A549 (cell line): ENCODE data around the gene ELOVL2. TPM values are rescaled to one million over a fixed set of nuclear protein-coding genes. Genes with fewer than 3 reads are reported as not detected.
A peak's percentile ranks its signal among the peaks of the same experiment; 100 is the strongest.

ENCODE experiments used
- ATAC-seq, 2 experiments: fragments of 200-7000 bp in 1 of 2; fragments of >200 bp in 1 of 2; cut with Nextera tagmentation in 1 of 2; cut with Tn5 transposase in 1 of 2; 3 replicates each; pipeline versions ENCODE4 v1.8.0 to v1.9.1; 2018 to 2020; ENCODE audit warnings: mild to moderate bottlenecking in 1 of 2, moderate library complexity in 1 of 2
- CTCF ChIA-PET: fragments of 300-600 bp; sonication (Branson Sonifier 250); formaldehyde crosslinking; extraction: SDS; loops from one replicate; lab custom pipeline; 2021; ENCODE audit warnings: antibody characterized with exemption, inconsistent platforms; lab: Yijun Ruan, JAX
- POLR2A ChIA-PET: fragments of 350-600 bp; formaldehyde crosslinking; extraction: SDS; loops from one replicate; lab custom pipeline; 2021; ENCODE audit warnings: antibody characterized with exemption, inconsistent platforms; lab: Yijun Ruan, JAX
- DNase-seq, 2 experiments: peaks; one replicate each; pipeline versions ENCODE4 v3.0.0 to v3.0.0-alpha.2; 2011 to 2016; ENCODE audit warnings: low read depth in 1 of 2, low spot score in 1 of 2
- FAIRE-seq: peaks from 2 replicates; lab custom pipeline; 2011; peaks lifted over from hg19 to GRCh38; lab: Jason Lieb, UNC
- H3K27ac ChIP-seq, 2 experiments: fragments of >200 bp; sonication (Bioruptor Twin); formaldehyde crosslinking; 3 replicates each; pipeline ENCODE4 v1.5.1; 2016 to 2017
- H3K4me1 ChIP-seq: fragments of >200 bp; sonication (Bioruptor Twin); formaldehyde crosslinking; 3 replicates; pipeline ENCODE4 v1.6.1; 2016
- H3K4me2 ChIP-seq: fragments of >200 bp; sonication (Bioruptor Twin); formaldehyde crosslinking; 3 replicates; pipeline ENCODE4 v1.6.1; 2016
- H3K4me3 ChIP-seq: fragments of >200 bp; sonication (Bioruptor Twin); formaldehyde crosslinking; 3 replicates; pipeline ENCODE4 v1.5.1; 2016
- H3K9me3 ChIP-seq: fragments of >200 bp; sonication (Bioruptor Twin); formaldehyde crosslinking; 3 replicates; pipeline ENCODE4 v1.6.1; 2016
- CBX2 ChIP-seq: fragments of 200-600 bp; sonication (generic); IDR thresholded peaks from 2 replicates; pipeline ENCODE4 v1.6.1; 2016; ENCODE audit warnings: low read depth, mild to moderate bottlenecking, borderline replicate concordance
- FOXS1 ChIP-seq: fragments of 250-450 bp; sonication (Bioruptor Pico); IDR thresholded peaks from 2 replicates; pipeline ENCODE4 v1.5.0; 2020; ENCODE audit warnings: mild to moderate bottlenecking, moderate library complexity
- HOXA7 ChIP-seq: fragments of 250-450 bp; sonication (Bioruptor Pico); IDR thresholded peaks from 2 replicates; pipeline ENCODE4 v1.5.0; 2020; ENCODE audit warnings: mild to moderate bottlenecking, moderate library complexity
- HOXB13 ChIP-seq: fragments of 250-450 bp; sonication (Bioruptor Pico); IDR thresholded peaks from 2 replicates; pipeline ENCODE4 v1.5.0; 2020; ENCODE audit warnings: low read depth, mild to moderate bottlenecking, moderate library complexity
- HOXB5 ChIP-seq: fragments of 250-450 bp; sonication (Bioruptor Pico); IDR thresholded peaks from 2 replicates; pipeline ENCODE4 v1.5.0; 2020; ENCODE audit warnings: mild to moderate bottlenecking, moderate library complexity
- JUN ChIP-seq, 2 experiments: fragments of >200 bp; sonication (Bioruptor Twin); formaldehyde crosslinking; IDR thresholded peaks; 2 replicates in 1 of 2; 3 replicates in 1 of 2; pipeline ENCODE4 v1.6.1; 2016 to 2017
- MAZ ChIP-seq: fragments of 150-350 bp; IDR thresholded peaks from 2 replicates; pipeline ENCODE4 v1.6.1; 2014; ENCODE audit warnings: antibody characterized with exemption, low read depth, low read length, borderline replicate concordance
- NFE2L2 ChIP-seq: fragments of 150-350 bp; conservative IDR thresholded peaks from 2 replicates; pipeline ENCODE4 v1.6.1; 2014; ENCODE audit warnings: low read length
- PHF8 ChIP-seq: fragments of 200-600 bp; sonication (generic); IDR thresholded peaks from 2 replicates; pipeline ENCODE4 v1.6.1; 2016; ENCODE audit warnings: low read depth, mild to moderate bottlenecking, antibody characterized with exemption, moderate library complexity, borderline replicate concordance
- RAD21 ChIP-seq, 2 experiments: fragments of >200 bp in 1 of 2; sonication (Bioruptor Twin) in 1 of 2; formaldehyde crosslinking in 1 of 2; IDR thresholded peaks in 1 of 2; conservative IDR thresholded peaks in 1 of 2; 2 replicates in 1 of 2; 3 replicates in 1 of 2; pipeline ENCODE4 v1.6.1; 2012 to 2018; ENCODE audit warnings: inconsistent platforms in 1 of 2
- RNF2 ChIP-seq: fragments of 200-600 bp; sonication (generic); IDR thresholded peaks from 2 replicates; pipeline ENCODE4 v1.6.1; 2016; ENCODE audit warnings: low read depth, mild to moderate bottlenecking, antibody characterized with exemption, moderate library complexity, borderline replicate concordance
- TFCP2L1 ChIP-seq: fragments of 250-450 bp; sonication (Bioruptor Pico); IDR thresholded peaks from 2 replicates; pipeline ENCODE4 v1.5.0; 2021; ENCODE audit warnings: mild to moderate bottlenecking
- ZFP36 ChIP-seq: fragments of 450-650 bp; IDR thresholded peaks from 2 replicates; pipeline ENCODE4 v1.6.1; 2014; ENCODE audit warnings: borderline replicate concordance; ENCODE audit not compliant: partially characterized antibody
- WGBS: methylation state at CpG from one replicate; pipeline ENCODE4 v1.1.6; 2017; ENCODE audit errors: missing lambda C conversion rate; 5-methylcytosine and 5-hydroxymethylcytosine counted together
- polyA plus RNA-seq, 4 experiments: library from polyadenylated mRNA; depleted of rRNA in 3 of 4; stranded (reverse); fragments of >200 nt; fragmentation: RNase III in 1 of 4; extraction: RNeasy Plus Mini Kit Qiagen cat#74134 plus additional on column Dnase treatment in 1 of 4; gene quantifications; 2 replicates in 3 of 4; 3 replicates in 1 of 4; pipeline ENCODE4 v1.2.3, GENCODE V29; 2011 to 2017
- TF ChIP-seq, protein P1 (sequence below): fragments of 250-450 bp; sonication (Bioruptor Pico); IDR thresholded peaks from 2 replicates; pipeline ENCODE4 v1.5.0; 2021; ENCODE audit warnings: mild to moderate bottlenecking, moderate library complexity, borderline replicate concordance
- TF ChIP-seq, protein P2 (sequence below): fragments of >200 bp; sonication (Bioruptor Twin); formaldehyde crosslinking; IDR thresholded peaks from 3 replicates; pipeline ENCODE4 v1.5.1; 2016
- TF ChIP-seq, protein P3 (sequence below): fragments of 200-600 bp; sonication (generic); IDR thresholded peaks from 2 replicates; pipeline ENCODE4 v1.6.1; 2016; ENCODE audit warnings: antibody characterized with exemption, mild to moderate bottlenecking, moderate library complexity

ELOVL2 gene
- polyA plus RNA-seq, 2 of the 4 experiments (the other 2 are of a cell fraction), result 12.4 to 15.5 TPM

DNA sequence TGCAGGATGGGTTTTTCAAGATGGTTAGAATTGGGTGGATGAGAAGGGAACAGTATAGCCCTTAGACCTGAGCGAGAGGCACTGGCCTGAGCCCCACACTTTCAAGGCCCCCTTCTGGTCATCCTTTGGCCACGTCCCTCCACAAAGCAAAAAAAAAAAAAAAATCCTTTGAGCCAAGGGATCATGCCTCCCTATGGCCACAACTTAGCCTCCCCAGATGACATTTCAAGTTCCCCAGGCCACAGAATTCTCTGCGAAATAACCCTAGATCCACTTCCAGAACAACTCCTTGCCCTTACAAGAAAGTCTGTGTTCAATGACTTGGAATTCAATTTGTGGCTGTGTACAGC lies 30.4 kb downstream of the ELOVL2 start:
- WGBS, result 82% methylated on average over 3 of the region's 3 CpGs
- CTCF ChIA-PET, result no interaction called here
- Histone ChIP-seq H3K4me2 (0 out of 3 replicates have a peak overlapping the region, but pooled peaks have one; percentile 54), H3K9me3 (no peaks in the 10 kb centered on the region), H3K4me3 (no peak overlapping the region), H3K27ac (no peak overlapping the region; a peak in 1 of 6 replicates), H3K4me1 (peaks cover 45% of the 10 kb centered on the region)
- POLR2A ChIA-PET, result no interaction called here
- TF ChIP-seq MAZ, result no peak
- no peak for TF ChIP-seq HOXA7 (CRISPR knock-in tag)
- TF ChIP-seq ZFP36, result no peak
- no peak for FAIRE-seq
- DNase-seq, result no peak
- peak in 1 of 2 experiments; percentile 28; a peak in 3 of 6 replicates for ATAC-seq

DNA sequence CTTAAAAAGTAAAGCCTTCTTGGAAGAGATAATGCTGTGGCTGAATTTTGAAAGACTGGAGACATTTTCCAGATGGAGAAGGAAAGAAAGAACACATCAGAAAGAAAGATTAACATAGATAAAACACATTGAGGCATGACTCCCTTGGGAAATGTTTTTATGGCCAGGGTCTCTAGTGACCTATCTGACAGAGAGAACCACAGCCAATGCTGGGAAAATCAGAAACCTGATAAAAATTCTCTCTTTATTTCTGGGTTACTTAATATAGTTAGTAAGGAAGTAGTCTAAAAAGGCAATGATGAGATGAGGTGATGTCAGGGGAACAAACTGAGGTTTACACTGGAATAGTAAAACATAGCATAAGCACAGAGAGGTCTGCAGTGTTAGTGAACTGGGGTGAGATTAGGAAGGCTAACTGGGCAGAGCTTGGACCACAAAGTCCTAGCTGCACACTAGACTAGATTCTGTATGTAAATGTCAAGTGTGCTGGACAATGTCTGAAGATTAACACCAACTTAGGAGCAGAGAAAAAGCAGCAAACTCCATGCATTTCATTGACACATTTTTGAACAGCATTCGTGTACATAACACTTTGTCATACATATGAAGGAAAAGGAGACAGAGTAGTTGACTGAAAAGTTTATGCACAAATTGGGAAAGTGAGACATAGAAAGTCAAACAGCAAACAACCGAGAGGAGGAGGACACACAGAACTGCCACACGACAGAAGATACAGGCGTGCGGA lies 31.0 kb downstream of the ELOVL2 start:
- peak overlapping the region; percentile 4 to 29; a peak in 3 of 6 replicates for H3K27ac ChIP-seq
- 87% methylated on average over 5 of the region's 5 CpGs for WGBS
- TF ChIP-seq TFCP2L1 (CRISPR knock-in tag) (no peak), RAD21 (conservative IDR thresholded peaks at IDR 0.05 in 1 of 2, IDR thresholded peaks at IDR 0.05 in 1 of 2) (no peak), JUN (IDR thresholded peaks at IDR 0.05) (no peak), HOXB13 (CRISPR knock-in tag) (no peak), HOXA7 (CRISPR knock-in tag) (no peak), HOXB5 (CRISPR knock-in tag) (no peak), PHF8 (no peak), FOXS1 (CRISPR knock-in tag) (no peak), RNF2 (no peak), NFE2L2 (no peak), CBX2 (no peak), MAZ (no peak)
- TF ChIP-seq, protein P1, sequence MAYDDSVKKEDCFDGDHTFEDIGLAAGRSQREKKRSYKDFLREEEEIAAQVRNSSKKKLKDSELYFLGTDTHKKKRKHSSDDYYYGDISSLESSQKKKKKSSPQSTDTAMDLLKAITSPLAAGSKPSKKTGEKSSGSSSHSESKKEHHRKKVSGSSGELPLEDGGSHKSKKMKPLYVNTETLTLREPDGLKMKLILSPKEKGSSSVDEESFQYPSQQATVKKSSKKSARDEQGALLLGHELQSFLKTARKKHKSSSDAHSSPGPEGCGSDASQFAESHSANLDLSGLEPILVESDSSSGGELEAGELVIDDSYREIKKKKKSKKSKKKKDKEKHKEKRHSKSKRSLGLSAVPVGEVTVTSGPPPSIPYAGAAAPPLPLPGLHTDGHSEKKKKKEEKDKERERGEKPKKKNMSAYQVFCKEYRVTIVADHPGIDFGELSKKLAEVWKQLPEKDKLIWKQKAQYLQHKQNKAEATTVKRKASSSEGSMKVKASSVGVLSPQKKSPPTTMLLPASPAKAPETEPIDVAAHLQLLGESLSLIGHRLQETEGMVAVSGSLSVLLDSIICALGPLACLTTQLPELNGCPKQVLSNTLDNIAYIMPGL (CRISPR knock-in tag), result no peak
- TF ChIP-seq, protein P2, sequence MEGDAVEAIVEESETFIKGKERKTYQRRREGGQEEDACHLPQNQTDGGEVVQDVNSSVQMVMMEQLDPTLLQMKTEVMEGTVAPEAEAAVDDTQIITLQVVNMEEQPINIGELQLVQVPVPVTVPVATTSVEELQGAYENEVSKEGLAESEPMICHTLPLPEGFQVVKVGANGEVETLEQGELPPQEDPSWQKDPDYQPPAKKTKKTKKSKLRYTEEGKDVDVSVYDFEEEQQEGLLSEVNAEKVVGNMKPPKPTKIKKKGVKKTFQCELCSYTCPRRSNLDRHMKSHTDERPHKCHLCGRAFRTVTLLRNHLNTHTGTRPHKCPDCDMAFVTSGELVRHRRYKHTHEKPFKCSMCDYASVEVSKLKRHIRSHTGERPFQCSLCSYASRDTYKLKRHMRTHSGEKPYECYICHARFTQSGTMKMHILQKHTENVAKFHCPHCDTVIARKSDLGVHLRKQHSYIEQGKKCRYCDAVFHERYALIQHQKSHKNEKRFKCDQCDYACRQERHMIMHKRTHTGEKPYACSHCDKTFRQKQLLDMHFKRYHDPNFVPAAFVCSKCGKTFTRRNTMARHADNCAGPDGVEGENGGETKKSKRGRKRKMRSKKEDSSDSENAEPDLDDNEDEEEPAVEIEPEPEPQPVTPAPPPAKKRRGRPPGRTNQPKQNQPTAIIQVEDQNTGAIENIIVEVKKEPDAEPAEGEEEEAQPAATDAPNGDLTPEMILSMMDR, result no peak
- TF ChIP-seq, protein P3, sequence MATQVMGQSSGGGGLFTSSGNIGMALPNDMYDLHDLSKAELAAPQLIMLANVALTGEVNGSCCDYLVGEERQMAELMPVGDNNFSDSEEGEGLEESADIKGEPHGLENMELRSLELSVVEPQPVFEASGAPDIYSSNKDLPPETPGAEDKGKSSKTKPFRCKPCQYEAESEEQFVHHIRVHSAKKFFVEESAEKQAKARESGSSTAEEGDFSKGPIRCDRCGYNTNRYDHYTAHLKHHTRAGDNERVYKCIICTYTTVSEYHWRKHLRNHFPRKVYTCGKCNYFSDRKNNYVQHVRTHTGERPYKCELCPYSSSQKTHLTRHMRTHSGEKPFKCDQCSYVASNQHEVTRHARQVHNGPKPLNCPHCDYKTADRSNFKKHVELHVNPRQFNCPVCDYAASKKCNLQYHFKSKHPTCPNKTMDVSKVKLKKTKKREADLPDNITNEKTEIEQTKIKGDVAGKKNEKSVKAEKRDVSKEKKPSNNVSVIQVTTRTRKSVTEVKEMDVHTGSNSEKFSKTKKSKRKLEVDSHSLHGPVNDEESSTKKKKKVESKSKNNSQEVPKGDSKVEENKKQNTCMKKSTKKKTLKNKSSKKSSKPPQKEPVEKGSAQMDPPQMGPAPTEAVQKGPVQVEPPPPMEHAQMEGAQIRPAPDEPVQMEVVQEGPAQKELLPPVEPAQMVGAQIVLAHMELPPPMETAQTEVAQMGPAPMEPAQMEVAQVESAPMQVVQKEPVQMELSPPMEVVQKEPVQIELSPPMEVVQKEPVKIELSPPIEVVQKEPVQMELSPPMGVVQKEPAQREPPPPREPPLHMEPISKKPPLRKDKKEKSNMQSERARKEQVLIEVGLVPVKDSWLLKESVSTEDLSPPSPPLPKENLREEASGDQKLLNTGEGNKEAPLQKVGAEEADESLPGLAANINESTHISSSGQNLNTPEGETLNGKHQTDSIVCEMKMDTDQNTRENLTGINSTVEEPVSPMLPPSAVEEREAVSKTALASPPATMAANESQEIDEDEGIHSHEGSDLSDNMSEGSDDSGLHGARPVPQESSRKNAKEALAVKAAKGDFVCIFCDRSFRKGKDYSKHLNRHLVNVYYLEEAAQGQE, result no peak
- TF ChIP-seq, all 56 proteins: peak for 0
- ATAC-seq (no peak), DNase-seq (no peak), FAIRE-seq (no peak)
- Histone ChIP-seq H3K9me3 (no peaks in the 10 kb centered on the region), H3K4me2 (peak overlapping the region; percentile 54), H3K4me1 (peaks cover 51% of the 10 kb centered on the region), H3K4me3 (no peak overlapping the region)
- ChIA-PET POLR2A (no interaction called here), CTCF (interaction anchor here (1.8 to 1.9 kb wide), 2 partner anchors 8 to 33 kb away, joined by 7 read pairs; no protein-coding TSS in a partner anchor)
